Loucy (cell line): ENCODE data around the gene HSD3B2.

ENCODE experiments used
- H2AFZ ChIP-seq: fragments of 200-600 bp; sonication (generic); 2 replicates; pipeline ENCODE4 v1.6.0; 2016; ENCODE audit warnings: antibody characterized with exemption, mild to moderate bottlenecking, low read length, moderate library complexity
- H3F3A ChIP-seq: fragments of 200-600 bp; 2 replicates; pipeline ENCODE4 v1.6.0; 2016; ENCODE audit warnings: antibody characterized with exemption, low read depth, mild to moderate bottlenecking
- H3K27me3 ChIP-seq: fragments of 200-600 bp; sonication (generic); 2 replicates; pipeline ENCODE4 v1.6.1; 2014; ENCODE audit warnings: low read length, mild to moderate bottlenecking; ENCODE audit not compliant: insufficient read depth, poor library complexity, severe bottlenecking
- H3K36me3 ChIP-seq: fragments of 200-600 bp; sonication (generic); 2 replicates; pipeline ENCODE4 v1.6.1; 2016; ENCODE audit warnings: low read length; ENCODE audit not compliant: insufficient read depth
- H3K4me1 ChIP-seq: fragments of 200-600 bp; sonication (generic); 2 replicates; pipeline ENCODE4 v1.5.1; 2014; ENCODE audit warnings: low read length, mild to moderate bottlenecking; ENCODE audit not compliant: insufficient read depth, poor library complexity, severe bottlenecking
- H3K4me2 ChIP-seq: fragments of 200-600 bp; sonication (generic); 2 replicates; pipeline ENCODE4 v1.6.0; 2014; ENCODE audit warnings: antibody characterized with exemption, low read length, low read depth, mild to moderate bottlenecking; ENCODE audit not compliant: poor library complexity, severe bottlenecking
- H3K4me3 ChIP-seq: fragments of 200-600 bp; sonication (generic); 2 replicates; pipeline ENCODE4 v1.5.1; 2014; ENCODE audit warnings: low read length, mild to moderate bottlenecking, mixed read lengths; ENCODE audit not compliant: poor library complexity, severe bottlenecking
- H3K79me2 ChIP-seq: fragments of 200-600 bp; sonication (generic); 2 replicates; pipeline ENCODE4 v1.6.1; 2014; ENCODE audit warnings: low read length; ENCODE audit not compliant: insufficient read depth
- H3K9ac ChIP-seq: fragments of 200-600 bp; sonication (generic); 2 replicates; pipeline ENCODE4 v1.6.0; 2014; ENCODE audit warnings: mild to moderate bottlenecking, low read depth, low read length, moderate library complexity; ENCODE audit not compliant: poor library complexity, severe bottlenecking
- H3K9me2 ChIP-seq: fragments of 200-600 bp; sonication (generic); replicated peaks from 2 replicates; pipeline ENCODE4 v1.6.1; 2016; ENCODE audit warnings: low read depth, low read length, mixed read lengths
- H3K9me3 ChIP-seq: fragments of 200-600 bp; sonication (generic); 2 replicates; pipeline ENCODE4 v1.6.1; 2014; ENCODE audit warnings: mild to moderate bottlenecking, antibody characterized with exemption, low read length, low read depth; ENCODE audit not compliant: insufficient read depth
- H4K20me1 ChIP-seq: fragments of 200-600 bp; sonication (generic); 2 replicates; pipeline ENCODE4 v1.6.0; 2014; ENCODE audit warnings: antibody characterized with exemption, low read length, mild to moderate bottlenecking; ENCODE audit not compliant: insufficient read depth, poor library complexity, severe bottlenecking
- CTCF ChIP-seq: fragments of 200-600 bp; sonication (generic); conservative IDR thresholded peaks from 2 replicates; pipeline ENCODE4 v1.5.1; 2014; ENCODE audit warnings: mild to moderate bottlenecking, antibody characterized with exemption, low read length
- EZH2phosphoT487 ChIP-seq: fragments of 200-600 bp; IDR thresholded peaks from 2 replicates; pipeline ENCODE4 v1.6.1; 2018; ENCODE audit warnings: antibody characterized with exemption, mild to moderate bottlenecking, moderate library complexity, borderline replicate concordance

HSD3B2 gene

GRCh38 chr1:119429687-119430086, 14.7 kb downstream of the HSD3B2 start:
- Histone ChIP-seq H3K4me1 (no peaks in the 10 kb centered on the region), H4K20me1 (no peaks in the 10 kb centered on the region), H3F3A (no peaks in the 10 kb centered on the region), H3K9me3 (no peaks in the 10 kb centered on the region), H3K36me3 (no peaks in the 10 kb centered on the region), H3K79me2 (no peaks in the 10 kb centered on the region), H3K9me2 (no peaks in the 10 kb centered on the region), H3K4me2 (no peak overlapping the region), H3K4me3 (no peak overlapping the region), H3K9ac (no peak overlapping the region), H3K27me3 (no peaks in the 10 kb centered on the region), H2AFZ (no peak overlapping the region)
- TF ChIP-seq EZH2phosphoT487 (no peak), CTCF (no peak)

- Histone ChIP-seq H3K79me2 (no peaks in the 10 kb centered on the region), H3K4me2 (no peak overlapping the region), H3K9me3 (no peaks in the 10 kb centered on the region), H3K9ac (no peak overlapping the region), H3K4me1 (no peaks in the 10 kb centered on the region), H3K4me3 (no peak overlapping the region), H2AFZ (no peak overlapping the region), H3K36me3 (no peaks in the 10 kb centered on the region), H3K9me2 (no peaks in the 10 kb centered on the region), H3K27me3 (no peaks in the 10 kb centered on the region), H3F3A (no peaks in the 10 kb centered on the region), H4K20me1 (no peaks in the 10 kb centered on the region)
- TF ChIP-seq EZH2phosphoT487 (no peak), CTCF (no peak)
Measured at GRCh38 chr1:119430486-119430885, 15.5 kb downstream of the HSD3B2 start.

GRCh38 chr1:119431836-119432235, 16.9 kb downstream of the HSD3B2 start:
- no peaks in the 10 kb centered on the region for H3K4me1 ChIP-seq
- H3K9ac ChIP-seq, result no peak overlapping the region
- H3K4me3 ChIP-seq, result no peak overlapping the region
- no peaks in the 10 kb centered on the region for H3K36me3 ChIP-seq
- H3K9me3 ChIP-seq, result no peaks in the 10 kb centered on the region
- TF ChIP-seq CTCF (no peak), EZH2phosphoT487 (no peak)
- no peak overlapping the region for H3K4me2 ChIP-seq
- H3K9me2 ChIP-seq, result no peaks in the 10 kb centered on the region
- no peaks in the 10 kb centered on the region for H3K27me3 ChIP-seq
- H4K20me1 ChIP-seq, result no peaks in the 10 kb centered on the region
- no peaks in the 10 kb centered on the region for H3F3A ChIP-seq
- no peaks in the 10 kb centered on the region for H3K79me2 ChIP-seq
- no peak overlapping the region for H2AFZ ChIP-seq
